Neural crest cell (in vitro differentiated cells): Measurements from ENCODE around the gene ZNF506. TPM values are rescaled to one million over a fixed set of nuclear protein-coding genes. Genes with fewer than 3 reads are reported as not detected.

Experiments used
- DNase-seq: peaks from one replicate; pipeline ENCODE4 v3.0.0; 2021; ENCODE audit warnings: low read depth, mixed read lengths, low spot score
- H3K27ac Mint-ChIP-seq: one replicate; pipeline ENCODE4 v1.8.0; 2021; ENCODE audit warnings: mild to moderate bottlenecking, mixed read lengths; ENCODE audit not compliant: unreplicated experiment
- H3K27me3 Mint-ChIP-seq: 2 replicates; pipeline ENCODE4 v1.8.0; 2021; ENCODE audit warnings: low read depth, mild to moderate bottlenecking, mixed read lengths
- H3K36me3 Mint-ChIP-seq: 2 replicates; pipeline ENCODE4 v1.8.0; 2021; ENCODE audit warnings: low read depth, mild to moderate bottlenecking, mixed read lengths
- H3K4me1 Mint-ChIP-seq: 2 replicates; pipeline ENCODE4 v1.8.0; 2021; ENCODE audit warnings: mixed read lengths
- H3K4me3 Mint-ChIP-seq: one replicate; pipeline ENCODE4 v1.8.0; 2021; ENCODE audit warnings: mild to moderate bottlenecking, mixed read lengths
- H3K9me3 Mint-ChIP-seq: 2 replicates; pipeline ENCODE4 v1.8.0; 2021; ENCODE audit warnings: mixed read lengths
- CTCF ChIP-seq: fragments of 200-600 bp; sonication (generic); conservative IDR thresholded peaks from 2 replicates; pipeline ENCODE4 v1.5.0; 2021; ENCODE audit warnings: antibody characterized with exemption, mild to moderate bottlenecking
- total RNA-seq: library from RNA; stranded (reverse); gene quantifications from 2 replicates; pipeline ENCODE4 v1.2.1, GENCODE V29; 2021

Gene ZNF506
- total RNA-seq, 1 donor from 2014 or later, result 5.0 TPM

- no peaks in the 10 kb centered on the region for H3K4me1 Mint-ChIP-seq
- no peaks in the 10 kb centered on the region for H3K9me3 Mint-ChIP-seq
- DNase-seq, result no peak
- no peak overlapping the region for H3K4me3 Mint-ChIP-seq
- H3K27me3 Mint-ChIP-seq, result no peaks in the 10 kb centered on the region
- H3K36me3 Mint-ChIP-seq, result peaks cover 2% of the 10 kb centered on the region
- no peak overlapping the region for H3K27ac Mint-ChIP-seq
- TF ChIP-seq CTCF, result no peak
These were observed 63.4 kb downstream of the ZNF506 start for GRCh38 chr19:19758164-19758563.

GRCh38 chr19:19752760-19753403 is 68.7 kb downstream of the ZNF506 start:
- Mint-ChIP-seq H3K4me3 (no peak overlapping the region), H3K36me3 (peaks cover 2% of the 10 kb centered on the region), H3K27ac (no peak overlapping the region), H3K27me3 (no peaks in the 10 kb centered on the region), H3K4me1 (no peaks in the 10 kb centered on the region), H3K9me3 (peaks cover 3% of the 10 kb centered on the region)
- no peak for TF ChIP-seq CTCF
- no peak for DNase-seq

GRCh38 chr19:19751846-19752245 is 69.7 kb downstream of the ZNF506 start:
- TF ChIP-seq CTCF, result no peak
- peaks cover 2% of the 10 kb centered on the region for H3K36me3 Mint-ChIP-seq
- H3K4me1 Mint-ChIP-seq, result no peaks in the 10 kb centered on the region
- no peak overlapping the region for H3K4me3 Mint-ChIP-seq
- no peaks in the 10 kb centered on the region for H3K27me3 Mint-ChIP-seq
- H3K27ac Mint-ChIP-seq, result no peak overlapping the region
- peaks cover 3% of the 10 kb centered on the region for H3K9me3 Mint-ChIP-seq
- DNase-seq, result no peak

GRCh38 chr19:19750842-19751790 is 70.4 kb downstream of the ZNF506 start:
- Mint-ChIP-seq H3K36me3 (peaks cover 2% of the 10 kb centered on the region), H3K9me3 (peaks cover 3% of the 10 kb centered on the region), H3K27me3 (no peaks in the 10 kb centered on the region), H3K27ac (no peak overlapping the region), H3K4me1 (no peaks in the 10 kb centered on the region), H3K4me3 (no peak overlapping the region)
- no peak for DNase-seq
- no peak for TF ChIP-seq CTCF

- no peaks in the 10 kb centered on the region for H3K36me3 Mint-ChIP-seq
These were observed 71.4 kb downstream of the ZNF506 start for GRCh38 chr19:19749908-19750841.

More at GRCh38 chr19:19749908-19750841, 71.4 kb downstream of the ZNF506 start:
- no peak for TF ChIP-seq CTCF
- Mint-ChIP-seq H3K9me3 (peaks cover 3% of the 10 kb centered on the region), H3K4me1 (no peaks in the 10 kb centered on the region), H3K27me3 (no peaks in the 10 kb centered on the region), H3K4me3 (no peak overlapping the region), H3K27ac (no peak overlapping the region)
- DNase-seq, result no peak
